ENCODE measurements around the gene USP36.

DNA sequence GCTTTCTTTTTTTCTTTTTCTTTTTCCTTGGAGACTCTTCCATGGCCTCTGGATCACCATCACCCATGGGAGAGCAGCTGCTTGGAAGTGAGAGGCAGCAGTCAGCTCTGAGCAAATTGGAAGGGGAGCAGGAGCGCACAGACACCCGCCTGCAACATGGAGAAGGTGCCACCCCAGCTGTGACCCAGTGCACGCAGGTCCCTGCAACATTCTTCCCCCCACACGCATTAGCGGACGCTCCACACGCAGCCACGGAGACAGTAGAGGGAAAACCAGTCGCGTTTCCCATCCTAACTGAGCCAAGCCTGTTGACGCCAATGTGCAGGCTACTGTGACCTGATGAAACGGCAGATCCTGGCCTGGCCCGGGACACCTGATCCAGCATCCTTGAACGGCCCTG, 38.2 kb downstream of the USP36 start:
- TF ChIP-seq, protein P1, sequence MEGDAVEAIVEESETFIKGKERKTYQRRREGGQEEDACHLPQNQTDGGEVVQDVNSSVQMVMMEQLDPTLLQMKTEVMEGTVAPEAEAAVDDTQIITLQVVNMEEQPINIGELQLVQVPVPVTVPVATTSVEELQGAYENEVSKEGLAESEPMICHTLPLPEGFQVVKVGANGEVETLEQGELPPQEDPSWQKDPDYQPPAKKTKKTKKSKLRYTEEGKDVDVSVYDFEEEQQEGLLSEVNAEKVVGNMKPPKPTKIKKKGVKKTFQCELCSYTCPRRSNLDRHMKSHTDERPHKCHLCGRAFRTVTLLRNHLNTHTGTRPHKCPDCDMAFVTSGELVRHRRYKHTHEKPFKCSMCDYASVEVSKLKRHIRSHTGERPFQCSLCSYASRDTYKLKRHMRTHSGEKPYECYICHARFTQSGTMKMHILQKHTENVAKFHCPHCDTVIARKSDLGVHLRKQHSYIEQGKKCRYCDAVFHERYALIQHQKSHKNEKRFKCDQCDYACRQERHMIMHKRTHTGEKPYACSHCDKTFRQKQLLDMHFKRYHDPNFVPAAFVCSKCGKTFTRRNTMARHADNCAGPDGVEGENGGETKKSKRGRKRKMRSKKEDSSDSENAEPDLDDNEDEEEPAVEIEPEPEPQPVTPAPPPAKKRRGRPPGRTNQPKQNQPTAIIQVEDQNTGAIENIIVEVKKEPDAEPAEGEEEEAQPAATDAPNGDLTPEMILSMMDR (IDR thresholded peaks at IDR 0.05; ENCODE audit: low read depth, low read length, missing input control): no peak
- TF ChIP-seq YY1 (IDR thresholded peaks at IDR 0.05) (no peak), TAF1 (conservative IDR thresholded peaks at IDR 0.05) (no peak), SP1 (IDR thresholded peaks at IDR 0.05) (no peak), RAD21 (IDR thresholded peaks at IDR 0.05) (no peak)
- TF ChIP-seq, protein P2, sequence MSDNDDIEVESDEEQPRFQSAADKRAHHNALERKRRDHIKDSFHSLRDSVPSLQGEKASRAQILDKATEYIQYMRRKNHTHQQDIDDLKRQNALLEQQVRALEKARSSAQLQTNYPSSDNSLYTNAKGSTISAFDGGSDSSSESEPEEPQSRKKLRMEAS (IDR thresholded peaks at IDR 0.05): no peak
- TF ChIP-seq, protein P3, sequence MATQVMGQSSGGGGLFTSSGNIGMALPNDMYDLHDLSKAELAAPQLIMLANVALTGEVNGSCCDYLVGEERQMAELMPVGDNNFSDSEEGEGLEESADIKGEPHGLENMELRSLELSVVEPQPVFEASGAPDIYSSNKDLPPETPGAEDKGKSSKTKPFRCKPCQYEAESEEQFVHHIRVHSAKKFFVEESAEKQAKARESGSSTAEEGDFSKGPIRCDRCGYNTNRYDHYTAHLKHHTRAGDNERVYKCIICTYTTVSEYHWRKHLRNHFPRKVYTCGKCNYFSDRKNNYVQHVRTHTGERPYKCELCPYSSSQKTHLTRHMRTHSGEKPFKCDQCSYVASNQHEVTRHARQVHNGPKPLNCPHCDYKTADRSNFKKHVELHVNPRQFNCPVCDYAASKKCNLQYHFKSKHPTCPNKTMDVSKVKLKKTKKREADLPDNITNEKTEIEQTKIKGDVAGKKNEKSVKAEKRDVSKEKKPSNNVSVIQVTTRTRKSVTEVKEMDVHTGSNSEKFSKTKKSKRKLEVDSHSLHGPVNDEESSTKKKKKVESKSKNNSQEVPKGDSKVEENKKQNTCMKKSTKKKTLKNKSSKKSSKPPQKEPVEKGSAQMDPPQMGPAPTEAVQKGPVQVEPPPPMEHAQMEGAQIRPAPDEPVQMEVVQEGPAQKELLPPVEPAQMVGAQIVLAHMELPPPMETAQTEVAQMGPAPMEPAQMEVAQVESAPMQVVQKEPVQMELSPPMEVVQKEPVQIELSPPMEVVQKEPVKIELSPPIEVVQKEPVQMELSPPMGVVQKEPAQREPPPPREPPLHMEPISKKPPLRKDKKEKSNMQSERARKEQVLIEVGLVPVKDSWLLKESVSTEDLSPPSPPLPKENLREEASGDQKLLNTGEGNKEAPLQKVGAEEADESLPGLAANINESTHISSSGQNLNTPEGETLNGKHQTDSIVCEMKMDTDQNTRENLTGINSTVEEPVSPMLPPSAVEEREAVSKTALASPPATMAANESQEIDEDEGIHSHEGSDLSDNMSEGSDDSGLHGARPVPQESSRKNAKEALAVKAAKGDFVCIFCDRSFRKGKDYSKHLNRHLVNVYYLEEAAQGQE (IDR thresholded peaks at IDR 0.05): no peak
- TF ChIP-seq, protein P4, sequence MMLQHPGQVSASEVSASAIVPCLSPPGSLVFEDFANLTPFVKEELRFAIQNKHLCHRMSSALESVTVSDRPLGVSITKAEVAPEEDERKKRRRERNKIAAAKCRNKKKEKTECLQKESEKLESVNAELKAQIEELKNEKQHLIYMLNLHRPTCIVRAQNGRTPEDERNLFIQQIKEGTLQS (IDR thresholded peaks at IDR 0.05): no peak
- TF ChIP-seq, protein P5, sequence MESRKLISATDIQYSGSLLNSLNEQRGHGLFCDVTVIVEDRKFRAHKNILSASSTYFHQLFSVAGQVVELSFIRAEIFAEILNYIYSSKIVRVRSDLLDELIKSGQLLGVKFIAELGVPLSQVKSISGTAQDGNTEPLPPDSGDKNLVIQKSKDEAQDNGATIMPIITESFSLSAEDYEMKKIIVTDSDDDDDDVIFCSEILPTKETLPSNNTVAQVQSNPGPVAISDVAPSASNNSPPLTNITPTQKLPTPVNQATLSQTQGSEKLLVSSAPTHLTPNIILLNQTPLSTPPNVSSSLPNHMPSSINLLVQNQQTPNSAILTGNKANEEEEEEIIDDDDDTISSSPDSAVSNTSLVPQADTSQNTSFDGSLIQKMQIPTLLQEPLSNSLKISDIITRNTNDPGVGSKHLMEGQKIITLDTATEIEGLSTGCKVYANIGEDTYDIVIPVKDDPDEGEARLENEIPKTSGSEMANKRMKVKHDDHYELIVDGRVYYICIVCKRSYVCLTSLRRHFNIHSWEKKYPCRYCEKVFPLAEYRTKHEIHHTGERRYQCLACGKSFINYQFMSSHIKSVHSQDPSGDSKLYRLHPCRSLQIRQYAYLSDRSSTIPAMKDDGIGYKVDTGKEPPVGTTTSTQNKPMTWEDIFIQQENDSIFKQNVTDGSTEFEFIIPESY (IDR thresholded peaks at IDR 0.05): no peak
